Measurements from ENCODE around the gene PHIP. TPM values are rescaled to one million over a fixed set of nuclear protein-coding genes. Genes with fewer than 3 reads are reported as not detected.

Gene PHIP
- total RNA-seq, 6 donors from 2014 or later: 19.3 to 74.7 (median 25.8) TPM

DNA sequence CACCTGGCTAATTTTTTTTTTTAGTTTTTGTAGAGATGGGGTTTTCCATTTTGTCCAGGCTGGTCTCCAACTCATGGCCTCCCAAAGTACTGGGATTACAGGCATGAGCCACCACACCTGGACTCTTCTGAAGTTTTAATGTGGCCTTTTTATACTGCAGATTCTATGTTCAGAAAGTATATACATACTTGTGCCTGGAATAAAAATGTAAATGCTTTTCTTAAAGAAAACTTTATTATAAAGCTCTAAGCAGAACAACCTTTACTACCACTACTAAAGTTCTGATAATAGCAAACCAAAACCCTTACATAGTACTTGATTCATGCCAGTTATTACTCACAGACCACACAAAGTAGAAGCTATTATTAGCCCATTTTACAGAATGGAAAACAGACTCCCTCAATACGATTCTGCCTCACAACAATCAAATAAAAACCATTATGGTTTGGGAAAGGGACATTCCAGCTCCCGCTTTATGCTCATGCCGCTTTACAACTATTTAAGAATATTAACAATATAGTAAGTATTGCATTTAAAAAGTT, 5.3 kb downstream of the PHIP start:
- 93 to 94% methylated on average over 3 of the region's 3 CpGs for WGBS, 2 donors
- no peak overlapping the region for H3K4me3 ChIP-seq

GRCh38 chr6:79071547-79071946, 6.5 kb downstream of the PHIP start:
- H3K9me3 ChIP-seq: no peaks in the 10 kb centered on the region
- no peaks in the 10 kb centered on the region for H3K27me3 ChIP-seq
- TF ChIP-seq POLR2AphosphoS5 (IDR thresholded peaks at IDR 0.05) (no peak), EP300 (IDR thresholded peaks at IDR 0.05) (no peak), POLR2A (IDR thresholded peaks at IDR 0.05) (no peak)
- TF ChIP-seq, protein P1, sequence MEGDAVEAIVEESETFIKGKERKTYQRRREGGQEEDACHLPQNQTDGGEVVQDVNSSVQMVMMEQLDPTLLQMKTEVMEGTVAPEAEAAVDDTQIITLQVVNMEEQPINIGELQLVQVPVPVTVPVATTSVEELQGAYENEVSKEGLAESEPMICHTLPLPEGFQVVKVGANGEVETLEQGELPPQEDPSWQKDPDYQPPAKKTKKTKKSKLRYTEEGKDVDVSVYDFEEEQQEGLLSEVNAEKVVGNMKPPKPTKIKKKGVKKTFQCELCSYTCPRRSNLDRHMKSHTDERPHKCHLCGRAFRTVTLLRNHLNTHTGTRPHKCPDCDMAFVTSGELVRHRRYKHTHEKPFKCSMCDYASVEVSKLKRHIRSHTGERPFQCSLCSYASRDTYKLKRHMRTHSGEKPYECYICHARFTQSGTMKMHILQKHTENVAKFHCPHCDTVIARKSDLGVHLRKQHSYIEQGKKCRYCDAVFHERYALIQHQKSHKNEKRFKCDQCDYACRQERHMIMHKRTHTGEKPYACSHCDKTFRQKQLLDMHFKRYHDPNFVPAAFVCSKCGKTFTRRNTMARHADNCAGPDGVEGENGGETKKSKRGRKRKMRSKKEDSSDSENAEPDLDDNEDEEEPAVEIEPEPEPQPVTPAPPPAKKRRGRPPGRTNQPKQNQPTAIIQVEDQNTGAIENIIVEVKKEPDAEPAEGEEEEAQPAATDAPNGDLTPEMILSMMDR (IDR thresholded peaks at IDR 0.05): no peak
- ATAC-seq (ENCODE audit: low FRiP score in 2 of 2) (no peak), DNase-seq (no peak)
- H3K4me1 ChIP-seq: peaks cover 18 to 58% (median 31%) of the 10 kb centered on the region in 4 donors
- no peak overlapping the region for H3K4me3 ChIP-seq
- no peak overlapping the region for H3K27ac ChIP-seq
- no peaks in the 10 kb centered on the region for H3K36me3 ChIP-seq

More for the DNA sequence above, 5.3 kb downstream of the PHIP start:
- Histone ChIP-seq H3K27me3 (no peaks in the 10 kb centered on the region), H3K27ac (no peak overlapping the region), H3K4me1 (peaks cover 18 to 58% (median 30%) of the 10 kb centered on the region in 4 donors), H3K9me3 (no peaks in the 10 kb centered on the region), H3K36me3 (no peaks in the 10 kb centered on the region)
- no peak for ATAC-seq (ENCODE audit: low FRiP score in 2 of 2)
- no peak for DNase-seq
- no peak for TF ChIP-seq EP300 (IDR thresholded peaks at IDR 0.05)
- no peak for TF ChIP-seq POLR2AphosphoS5 (IDR thresholded peaks at IDR 0.05)
- no peak for TF ChIP-seq POLR2A (IDR thresholded peaks at IDR 0.05)
- TF ChIP-seq, protein P1 (IDR thresholded peaks at IDR 0.05): no peak

- no peaks in the 10 kb centered on the region for H3K9me3 ChIP-seq
- DNase-seq (no peak), ATAC-seq (ENCODE audit: low FRiP score in 2 of 2) (no peak)
- H3K4me3 ChIP-seq: no peak overlapping the region
- H3K27ac ChIP-seq: peak overlapping the region in 1 of 4 donors; percentile 30
- no peaks in the 10 kb centered on the region for H3K27me3 ChIP-seq
- WGBS, 2 donors: 59 to 61% methylated on average over 5 of the region's 5 CpGs
- no peak for TF ChIP-seq POLR2AphosphoS5 (IDR thresholded peaks at IDR 0.05)
- TF ChIP-seq EP300 (IDR thresholded peaks at IDR 0.05): no peak
- TF ChIP-seq, protein P1 (IDR thresholded peaks at IDR 0.05): no peak
- no peak for TF ChIP-seq POLR2A (IDR thresholded peaks at IDR 0.05)
- H3K36me3 ChIP-seq: no peaks in the 10 kb centered on the region
- H3K4me1 ChIP-seq: peaks cover 22 to 48% (median 29%) of the 10 kb centered on the region in 4 donors
Measured at GRCh38 chr6:79070206-79070825, 7.7 kb downstream of the PHIP start.

DNA sequence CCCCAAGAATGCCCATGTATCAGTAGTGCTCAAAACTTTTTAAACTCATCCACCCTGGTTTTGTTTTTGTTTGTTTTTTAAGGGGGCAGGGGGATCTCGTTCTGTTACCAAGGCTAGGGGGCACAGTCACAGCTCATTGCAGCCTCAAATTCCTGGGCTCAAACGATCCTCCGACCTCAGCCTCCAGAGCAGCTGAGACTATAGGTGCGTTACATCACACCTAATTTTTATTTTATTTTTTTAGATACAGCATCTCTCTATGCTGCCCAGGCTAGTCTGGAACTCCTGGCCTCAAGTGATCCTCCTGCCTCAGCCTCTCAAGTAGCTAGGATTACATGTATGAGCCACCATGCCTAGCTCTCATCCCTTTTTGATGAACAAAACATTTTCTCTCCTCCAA, 11.2 kb downstream of the PHIP start:
- H3K27me3 ChIP-seq: no peaks in the 10 kb centered on the region
- H3K4me1 ChIP-seq: peaks cover 16 to 41% (median 28%) of the 10 kb centered on the region in 4 donors
- DNase-seq: no peak
- H3K27ac ChIP-seq: no peak overlapping the region
- no peak for ATAC-seq (ENCODE audit: low FRiP score in 2 of 2)
- TF ChIP-seq POLR2A (IDR thresholded peaks at IDR 0.05): no peak
- no peak for TF ChIP-seq POLR2AphosphoS5 (IDR thresholded peaks at IDR 0.05)
- no peak for TF ChIP-seq EP300 (IDR thresholded peaks at IDR 0.05)
- TF ChIP-seq, protein P1 (IDR thresholded peaks at IDR 0.05): no peak
- no peak overlapping the region for H3K4me3 ChIP-seq
- no peaks in the 10 kb centered on the region for H3K36me3 ChIP-seq
- H3K9me3 ChIP-seq: no peaks in the 10 kb centered on the region
- 93 to 96% methylated on average over 4 of the region's 4 CpGs for WGBS, 2 donors

DNA sequence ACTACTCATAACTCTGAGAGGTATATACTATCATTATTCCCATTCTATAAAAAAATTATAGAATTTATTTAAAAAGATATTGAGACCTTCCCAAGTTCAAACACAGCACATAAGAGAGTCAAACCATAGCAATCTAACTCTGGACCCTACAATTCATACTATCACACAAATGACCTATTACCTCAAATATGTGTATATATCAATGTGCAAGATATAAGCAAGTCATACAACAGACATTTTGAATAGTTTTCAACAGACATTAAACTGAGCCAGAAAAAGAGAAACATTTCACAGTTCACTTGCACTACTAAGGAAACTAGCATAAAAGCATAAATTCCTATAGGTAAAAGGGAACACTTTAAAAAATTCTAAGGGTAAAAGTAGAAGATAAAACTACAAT, 11.7 kb downstream of the PHIP start:
- no peaks in the 10 kb centered on the region for H3K36me3 ChIP-seq
- H3K4me3 ChIP-seq: no peak overlapping the region
- no peak overlapping the region for H3K27ac ChIP-seq
- TF ChIP-seq, protein P1 (IDR thresholded peaks at IDR 0.05): no peak
- no peaks in the 10 kb centered on the region for H3K9me3 ChIP-seq
- no peaks in the 10 kb centered on the region for H3K27me3 ChIP-seq
- DNase-seq: no peak
- peaks cover 16 to 41% (median 28%) of the 10 kb centered on the region in 4 donors for H3K4me1 ChIP-seq
- no peak for ATAC-seq (ENCODE audit: low FRiP score in 2 of 2)

Data from upper lobe of left lung (tissue), 6 donors.